DND-41 (cell line): ENCODE measurements around the gene ANKRD39.

Experiments used
- EZH2 ChIP-seq: IDR thresholded peaks from 3 replicates; pipeline ENCODE4 v1.6.1; 2012; ENCODE audit warnings: borderline replicate concordance, low read depth, mild to moderate bottlenecking, moderate library complexity, low read length, inconsistent platforms; ENCODE audit not compliant: severe bottlenecking
- TF ChIP-seq, protein P1 (sequence below): IDR thresholded peaks from 2 replicates; pipeline ENCODE4 v1.5.1; 2012; ENCODE audit warnings: borderline replicate concordance, low read length, moderate library complexity, mild to moderate bottlenecking; ENCODE audit not compliant: poor library complexity, severe bottlenecking; ENCODE audit errors: extremely low read depth

DNA sequence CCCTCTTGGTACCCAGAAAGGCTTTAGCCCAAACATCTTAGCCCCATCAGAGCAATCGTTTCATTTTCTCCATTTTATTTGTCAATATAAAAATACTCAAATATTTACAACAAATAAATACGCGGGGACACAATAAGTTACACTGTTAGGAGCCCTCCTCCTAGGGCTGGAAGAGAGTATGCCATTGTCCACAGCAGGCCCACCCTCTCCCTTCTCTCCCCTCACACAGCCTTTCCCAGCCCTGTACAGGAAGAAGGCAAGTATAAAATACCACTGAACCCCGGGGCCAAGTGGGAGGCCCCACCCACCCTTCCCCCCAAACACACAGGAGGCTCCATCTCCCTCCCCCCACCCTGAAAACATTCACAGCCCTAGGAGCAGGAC, 1.9 kb upstream of the ANKRD39 start:
- TF ChIP-seq, protein P1, sequence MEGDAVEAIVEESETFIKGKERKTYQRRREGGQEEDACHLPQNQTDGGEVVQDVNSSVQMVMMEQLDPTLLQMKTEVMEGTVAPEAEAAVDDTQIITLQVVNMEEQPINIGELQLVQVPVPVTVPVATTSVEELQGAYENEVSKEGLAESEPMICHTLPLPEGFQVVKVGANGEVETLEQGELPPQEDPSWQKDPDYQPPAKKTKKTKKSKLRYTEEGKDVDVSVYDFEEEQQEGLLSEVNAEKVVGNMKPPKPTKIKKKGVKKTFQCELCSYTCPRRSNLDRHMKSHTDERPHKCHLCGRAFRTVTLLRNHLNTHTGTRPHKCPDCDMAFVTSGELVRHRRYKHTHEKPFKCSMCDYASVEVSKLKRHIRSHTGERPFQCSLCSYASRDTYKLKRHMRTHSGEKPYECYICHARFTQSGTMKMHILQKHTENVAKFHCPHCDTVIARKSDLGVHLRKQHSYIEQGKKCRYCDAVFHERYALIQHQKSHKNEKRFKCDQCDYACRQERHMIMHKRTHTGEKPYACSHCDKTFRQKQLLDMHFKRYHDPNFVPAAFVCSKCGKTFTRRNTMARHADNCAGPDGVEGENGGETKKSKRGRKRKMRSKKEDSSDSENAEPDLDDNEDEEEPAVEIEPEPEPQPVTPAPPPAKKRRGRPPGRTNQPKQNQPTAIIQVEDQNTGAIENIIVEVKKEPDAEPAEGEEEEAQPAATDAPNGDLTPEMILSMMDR, result no peak
- no peak for TF ChIP-seq EZH2
